Esophagus squamous epithelium (tissue), 5 donors: ENCODE data around the gene AFF3. TPM values are rescaled to one million over a fixed set of nuclear protein-coding genes. Genes with fewer than 3 reads are reported as not detected.
"Not testable (repeated sequence)": the region's sequence is repeated elsewhere in the genome, so short reads cannot be mapped to it uniquely, and the experiment has no call there.

Source experiments
- DNase-seq: peaks from one replicate; lab custom pipeline; 2025; lab: John Stamatoyannopoulos, UW
- H3K27ac ChIP-seq, 4 donors: fragments of 200-600 bp; sonication (generic); one replicate each; pipeline ENCODE4 v1.5.1; 2016 to 2019; ENCODE audit warnings: mild to moderate bottlenecking in 1 of 4
- H3K27me3 ChIP-seq, 4 donors: fragments of 200-600 bp; sonication (generic); 1 replicate in 3 of 4; 2 replicates in 1 of 4; pipeline versions ENCODE4 v1.5.1 to v1.6.0; 2017 to 2021; ENCODE audit warnings: antibody characterized with exemption in 1 of 4
- H3K36me3 ChIP-seq, 3 donors: fragments of 200-600 bp; sonication (generic); one replicate each; pipeline ENCODE4 v1.5.1; 2016 to 2019
- H3K4me1 ChIP-seq, 3 donors: fragments of 200-600 bp; sonication (generic); one replicate each; pipeline ENCODE4 v1.5.1; 2017 to 2019
- H3K4me3 ChIP-seq, 4 donors: fragments of 200-600 bp; sonication (generic); 1 replicate in 3 of 4; 2 replicates in 1 of 4; pipeline ENCODE4 v1.5.1; 2016 to 2019; ENCODE audit warnings: mild to moderate bottlenecking in 2 of 4, moderate library complexity in 1 of 4
- H3K9me3 ChIP-seq, 3 donors: fragments of 200-600 bp; sonication (generic); one replicate each; pipeline ENCODE4 v1.5.1; 2016 to 2019
- CTCF ChIP-seq, 6 experiments: fragments of 450-650 bp in 4 of 6; fragments of 200-600 bp in 2 of 6; sonication (generic) in 2 of 6; IDR thresholded peaks; one replicate each; pipeline ENCODE4 v1.5.1; 2016 to 2019; ENCODE audit warnings: antibody characterized with exemption in 6 of 6, mild to moderate bottlenecking in 4 of 6, moderate library complexity in 4 of 6
- POLR2A ChIP-seq, 4 donors: fragments of 450-650 bp; IDR thresholded peaks; one replicate each; pipeline ENCODE4 v1.6.1; 2017; ENCODE audit warnings: antibody characterized with exemption in 4 of 4, mild to moderate bottlenecking in 4 of 4, moderate library complexity in 3 of 4
- WGBS, 2 donors: methylation state at CpG; one replicate each; pipeline ENCODE4 v1.1.5; 2018; 5-methylcytosine and 5-hydroxymethylcytosine counted together
- intact Hi-C: fragments of 100-400 bp; cut with DNase I; formaldehyde crosslinking; loops from one replicate; pipeline ENCODE4 v1.15.0; 2022
- total RNA-seq, 4 donors: library from RNA; depleted of rRNA; stranded (reverse); fragments of >200 nt; gene quantifications; one replicate each; pipeline ENCODE4 v1.1.0, GENCODE V29; 2016
- donor health status: DM: yes; HTN: yes; CAD: no.

AFF3 gene
- total RNA-seq, 4 donors from 2014 or later, result 1.2 to 9.7 (median 3.8) TPM

- H3K36me3 ChIP-seq, intact Hi-C loops, H3K27me3 ChIP-seq, H3K4me1 ChIP-seq, H3K9me3 ChIP-seq, DNase-seq, H3K4me3 ChIP-seq: not testable (repeated sequence)
- peak overlapping the region in 2 of 4 donors; percentile 11 to 55 for H3K27ac ChIP-seq
- WGBS, 2 donors, result 63% methylated on average over 1 of the region's 1 CpG; no CpG with 5 or more reads in 1 of the 2 donors
Observed at GRCh38 chr2:100082302-100082978, 60.0 kb downstream of the AFF3 start.

GRCh38 chr2:100077935-100078334 is 64.5 kb downstream of the AFF3 start:
- Histone ChIP-seq H3K4me3 (no peak overlapping the region), H3K27me3 (no peaks in the 10 kb centered on the region), H3K9me3 (no peaks in the 10 kb centered on the region), H3K4me1 (no peaks in the 10 kb centered on the region), H3K27ac (no peak overlapping the region), H3K36me3 (no peaks in the 10 kb centered on the region)
- 74 to 76% methylated on average over 3 of the region's 3 CpGs for WGBS, 2 donors
- no peak for DNase-seq
- TF ChIP-seq CTCF (IDR thresholded peaks at IDR 0.05), result no peak
- TF ChIP-seq POLR2A (IDR thresholded peaks at IDR 0.05), result no peak
- intact Hi-C loops, result no loop called here

- no peak overlapping the region for H3K27ac ChIP-seq
- no peak for DNase-seq
- H3K36me3 ChIP-seq, result no peaks in the 10 kb centered on the region
- no peak overlapping the region for H3K4me3 ChIP-seq
- intact Hi-C loops, result no loop called here
- H3K9me3 ChIP-seq, result no peaks in the 10 kb centered on the region
- H3K27me3 ChIP-seq, result no peaks in the 10 kb centered on the region
- TF ChIP-seq CTCF (IDR thresholded peaks at IDR 0.05) (no peak), POLR2A (IDR thresholded peaks at IDR 0.05) (no peak)
- H3K4me1 ChIP-seq, result no peaks in the 10 kb centered on the region
Observed at GRCh38 chr2:100077456-100077855, 64.9 kb downstream of the AFF3 start.

GRCh38 chr2:100075532-100075931 is 66.9 kb downstream of the AFF3 start:
- TF ChIP-seq CTCF (IDR thresholded peaks at IDR 0.05) (no peak), POLR2A (IDR thresholded peaks at IDR 0.05) (no peak)
- intact Hi-C loops, result no loop called here
- no peaks in the 10 kb centered on the region for H3K36me3 ChIP-seq
- no peak overlapping the region for H3K27ac ChIP-seq
- no peak overlapping the region for H3K4me3 ChIP-seq
- no peaks in the 10 kb centered on the region for H3K27me3 ChIP-seq
- H3K4me1 ChIP-seq, result no peaks in the 10 kb centered on the region
- H3K9me3 ChIP-seq, result no peaks in the 10 kb centered on the region
- WGBS, 2 donors, result 76 to 82% methylated on average over 3 of the region's 3 CpGs
- no peak for DNase-seq

- H3K4me3 ChIP-seq, result no peak overlapping the region
- DNase-seq, result no peak
- no peak overlapping the region for H3K27ac ChIP-seq
- no peaks in the 10 kb centered on the region for H3K27me3 ChIP-seq
- WGBS, 2 donors, result 67 to 79% methylated on average over 1 to 3 of the region's 3 CpGs
- peaks cover 0 to 4% (median 3%) of the 10 kb centered on the region in 3 donors for H3K4me1 ChIP-seq
- H3K9me3 ChIP-seq, result no peaks in the 10 kb centered on the region
- intact Hi-C loops, result no loop called here
- no peak for TF ChIP-seq CTCF (IDR thresholded peaks at IDR 0.05)
- TF ChIP-seq POLR2A (IDR thresholded peaks at IDR 0.05), result no peak
- no peaks in the 10 kb centered on the region for H3K36me3 ChIP-seq
Observed at GRCh38 chr2:100073110-100073509, 69.3 kb downstream of the AFF3 start.
